ENCODE data around the gene MYLK.

GRCh38 chr3:123739106-123739505 lies 145.0 kb downstream of the MYLK start:
- TF ChIP-seq POLR2AphosphoS5 (IDR thresholded peaks at IDR 0.05; ENCODE audit: low read depth, low read length) (no peak), TAF1 (IDR thresholded peaks at IDR 0.05; ENCODE audit: borderline replicate concordance, insufficient read depth, low read length) (no peak), REST (IDR thresholded peaks at IDR 0.05; ENCODE audit: insufficient read depth in 1 of 2, low read depth in 2 of 2, low read length in 2 of 2) (no peak)

Measured in PFSK-1 (cell line).